Loucy (cell line): Measurements from ENCODE around the gene INSL6.

Experiments
- H2AFZ ChIP-seq: fragments of 200-600 bp; sonication (generic); 2 replicates; pipeline ENCODE4 v1.6.0; 2016; ENCODE audit warnings: antibody characterized with exemption, mild to moderate bottlenecking, low read length, moderate library complexity
- H3F3A ChIP-seq: fragments of 200-600 bp; 2 replicates; pipeline ENCODE4 v1.6.0; 2016; ENCODE audit warnings: antibody characterized with exemption, low read depth, mild to moderate bottlenecking
- H3K27me3 ChIP-seq: fragments of 200-600 bp; sonication (generic); 2 replicates; pipeline ENCODE4 v1.6.1; 2014; ENCODE audit warnings: low read length, mild to moderate bottlenecking; ENCODE audit not compliant: insufficient read depth, poor library complexity, severe bottlenecking
- H3K36me3 ChIP-seq: fragments of 200-600 bp; sonication (generic); 2 replicates; pipeline ENCODE4 v1.6.1; 2016; ENCODE audit warnings: low read length; ENCODE audit not compliant: insufficient read depth
- H3K4me1 ChIP-seq: fragments of 200-600 bp; sonication (generic); 2 replicates; pipeline ENCODE4 v1.5.1; 2014; ENCODE audit warnings: low read length, mild to moderate bottlenecking; ENCODE audit not compliant: insufficient read depth, poor library complexity, severe bottlenecking
- H3K4me2 ChIP-seq: fragments of 200-600 bp; sonication (generic); 2 replicates; pipeline ENCODE4 v1.6.0; 2014; ENCODE audit warnings: antibody characterized with exemption, low read length, low read depth, mild to moderate bottlenecking; ENCODE audit not compliant: poor library complexity, severe bottlenecking
- H3K4me3 ChIP-seq: fragments of 200-600 bp; sonication (generic); 2 replicates; pipeline ENCODE4 v1.5.1; 2014; ENCODE audit warnings: low read length, mild to moderate bottlenecking, mixed read lengths; ENCODE audit not compliant: poor library complexity, severe bottlenecking
- H3K79me2 ChIP-seq: fragments of 200-600 bp; sonication (generic); 2 replicates; pipeline ENCODE4 v1.6.1; 2014; ENCODE audit warnings: low read length; ENCODE audit not compliant: insufficient read depth
- H3K9ac ChIP-seq: fragments of 200-600 bp; sonication (generic); 2 replicates; pipeline ENCODE4 v1.6.0; 2014; ENCODE audit warnings: mild to moderate bottlenecking, low read depth, low read length, moderate library complexity; ENCODE audit not compliant: poor library complexity, severe bottlenecking
- H3K9me2 ChIP-seq: fragments of 200-600 bp; sonication (generic); replicated peaks from 2 replicates; pipeline ENCODE4 v1.6.1; 2016; ENCODE audit warnings: low read depth, low read length, mixed read lengths
- H3K9me3 ChIP-seq: fragments of 200-600 bp; sonication (generic); 2 replicates; pipeline ENCODE4 v1.6.1; 2014; ENCODE audit warnings: mild to moderate bottlenecking, antibody characterized with exemption, low read length, low read depth; ENCODE audit not compliant: insufficient read depth
- H4K20me1 ChIP-seq: fragments of 200-600 bp; sonication (generic); 2 replicates; pipeline ENCODE4 v1.6.0; 2014; ENCODE audit warnings: antibody characterized with exemption, low read length, mild to moderate bottlenecking; ENCODE audit not compliant: insufficient read depth, poor library complexity, severe bottlenecking
- CTCF ChIP-seq: fragments of 200-600 bp; sonication (generic); conservative IDR thresholded peaks from 2 replicates; pipeline ENCODE4 v1.5.1; 2014; ENCODE audit warnings: mild to moderate bottlenecking, antibody characterized with exemption, low read length
- EZH2phosphoT487 ChIP-seq: fragments of 200-600 bp; IDR thresholded peaks from 2 replicates; pipeline ENCODE4 v1.6.1; 2018; ENCODE audit warnings: antibody characterized with exemption, mild to moderate bottlenecking, moderate library complexity, borderline replicate concordance

The INSL6 gene

GRCh38 chr9:5144217-5144616 lies 41.2 kb downstream of the INSL6 start:
- TF ChIP-seq CTCF = no peak
- no peak for TF ChIP-seq EZH2phosphoT487
- Histone ChIP-seq H3K4me3 (no peak overlapping the region), H4K20me1 (no peaks in the 10 kb centered on the region), H3K36me3 (no peaks in the 10 kb centered on the region), H3K9me3 (no peaks in the 10 kb centered on the region), H3K4me2 (no peak overlapping the region), H3K4me1 (no peaks in the 10 kb centered on the region), H3K27me3 (no peaks in the 10 kb centered on the region), H3K9me2 (no peaks in the 10 kb centered on the region), H3K79me2 (no peaks in the 10 kb centered on the region), H2AFZ (no peak overlapping the region), H3K9ac (no peak overlapping the region), H3F3A (no peaks in the 10 kb centered on the region)

GRCh38 chr9:5140151-5140550 lies 45.3 kb downstream of the INSL6 start:
- Histone ChIP-seq H3F3A (no peaks in the 10 kb centered on the region), H3K4me2 (no peak overlapping the region), H3K27me3 (no peaks in the 10 kb centered on the region), H3K9me3 (no peaks in the 10 kb centered on the region), H2AFZ (no peak overlapping the region), H3K4me3 (no peak overlapping the region), H3K79me2 (no peaks in the 10 kb centered on the region), H3K36me3 (no peaks in the 10 kb centered on the region), H4K20me1 (no peaks in the 10 kb centered on the region), H3K4me1 (no peaks in the 10 kb centered on the region), H3K9me2 (no peaks in the 10 kb centered on the region), H3K9ac (no peak overlapping the region)
- TF ChIP-seq CTCF = no peak
- no peak for TF ChIP-seq EZH2phosphoT487

- Histone ChIP-seq H3K79me2 (no peaks in the 10 kb centered on the region), H3F3A (no peaks in the 10 kb centered on the region), H3K9me2 (no peaks in the 10 kb centered on the region), H3K4me3 (no peak overlapping the region), H3K9me3 (no peaks in the 10 kb centered on the region), H3K27me3 (no peaks in the 10 kb centered on the region), H3K4me1 (no peaks in the 10 kb centered on the region), H3K36me3 (peaks cover 17% of the 10 kb centered on the region; the same call in 1 of the 2 replicates), H3K9ac (no peak overlapping the region), H2AFZ (no peak overlapping the region), H3K4me2 (no peak overlapping the region), H4K20me1 (no peaks in the 10 kb centered on the region)
- TF ChIP-seq CTCF (no peak), EZH2phosphoT487 (no peak)
Measured at GRCh38 chr9:5122516-5122915, 62.9 kb downstream of the INSL6 start.
